IPS-18c (cell line): Measurements from ENCODE around the gene SYT3.
"Not testable (repeated sequence)": the region's sequence is repeated elsewhere in the genome, so short reads cannot be mapped to it uniquely, and the experiment has no call there.

Experiments
- H3K4me3 ChIP-seq: 2 replicates; pipeline ENCODE4 v1.7.0; 2013; ENCODE audit warnings: low read depth, mild to moderate bottlenecking, low read length, moderate library complexity; ENCODE audit not compliant: insufficient read depth
- H3K9me3 ChIP-seq: one replicate; pipeline ENCODE4 v1.6.1; 2013; ENCODE audit warnings: mild to moderate bottlenecking, low read length, moderate library complexity; ENCODE audit not compliant: control insufficient read depth, insufficient read depth

Gene SYT3

GRCh38 chr19:50624949-50625600 is 14.6 kb downstream of the SYT3 start:
- Histone ChIP-seq H3K9me3 (no peaks in the 10 kb centered on the region), H3K4me3 (no peak overlapping the region)

DNA sequence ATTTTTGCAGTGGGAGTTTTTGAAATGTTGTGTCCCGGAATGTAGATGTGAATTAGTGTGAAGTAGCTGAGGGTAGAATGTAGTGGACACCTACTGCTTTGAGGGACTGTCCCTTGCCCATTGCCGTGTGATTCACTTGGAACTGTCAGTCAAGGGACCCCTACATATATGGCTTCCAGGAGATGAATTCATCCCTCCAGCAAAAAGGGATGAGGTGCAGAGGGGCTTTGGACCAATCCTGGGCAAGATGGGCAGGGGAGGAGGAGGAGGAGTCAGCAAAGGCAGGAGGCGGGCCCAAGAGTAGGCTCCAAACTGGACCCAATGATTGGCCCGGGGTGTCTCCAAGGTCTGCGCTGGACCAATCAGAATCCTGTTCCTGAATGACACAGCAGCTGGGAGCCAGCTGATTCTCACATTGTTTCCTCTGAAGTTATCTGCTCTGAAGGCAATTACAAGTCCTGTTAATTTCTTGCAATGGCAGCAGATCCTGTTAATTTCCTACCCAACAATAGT is 19.2 kb downstream of the SYT3 start:
- H3K9me3 ChIP-seq, H3K4me3 ChIP-seq: not testable (repeated sequence)

- not testable (repeated sequence) for H3K4me3 ChIP-seq, H3K9me3 ChIP-seq
Observed at GRCh38 chr19:50619184-50619583, 20.5 kb downstream of the SYT3 start.

GRCh38 chr19:50618379-50618778 is 21.3 kb downstream of the SYT3 start:
- H3K4me3 ChIP-seq, H3K9me3 ChIP-seq: not testable (repeated sequence)

- not testable (repeated sequence) for H3K9me3 ChIP-seq, H3K4me3 ChIP-seq
Observed at GRCh38 chr19:50612504-50613404, 26.9 kb downstream of the SYT3 start.

- H3K9me3 ChIP-seq, result peaks cover 3% of the 10 kb centered on the region
- peak overlapping the region; percentile 43 for H3K4me3 ChIP-seq
Observed at GRCh38 chr19:50607874-50608785, 31.6 kb downstream of the SYT3 start.

DNA sequence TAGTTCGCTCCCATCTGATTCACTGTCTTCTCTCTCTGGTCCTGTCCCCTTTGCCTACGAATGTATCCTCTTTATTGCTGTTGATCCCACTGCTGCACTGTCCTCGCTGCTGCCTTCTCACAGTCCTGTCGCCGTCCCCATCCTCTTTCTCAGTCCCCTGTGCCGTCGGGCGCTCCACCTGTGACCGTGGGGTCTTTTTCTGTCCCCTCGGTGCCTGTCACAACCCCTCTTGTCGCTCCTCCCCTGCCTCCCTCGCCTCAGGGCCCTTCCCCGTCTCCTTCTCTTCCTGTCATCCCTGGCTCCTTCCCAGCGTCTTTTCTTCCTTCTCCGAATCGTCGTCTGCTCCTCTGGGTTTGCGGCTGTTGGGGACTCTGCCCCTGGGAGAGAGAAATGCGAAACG is 32.3 kb downstream of the SYT3 start:
- Histone ChIP-seq H3K4me3 (peak overlapping the region; percentile 16; the same call in 1 of the 2 replicates), H3K9me3 (peaks cover 3% of the 10 kb centered on the region)

GRCh38 chr19:50606059-50606836 is 33.4 kb downstream of the SYT3 start:
- not testable (repeated sequence) for H3K9me3 ChIP-seq, H3K4me3 ChIP-seq

DNA sequence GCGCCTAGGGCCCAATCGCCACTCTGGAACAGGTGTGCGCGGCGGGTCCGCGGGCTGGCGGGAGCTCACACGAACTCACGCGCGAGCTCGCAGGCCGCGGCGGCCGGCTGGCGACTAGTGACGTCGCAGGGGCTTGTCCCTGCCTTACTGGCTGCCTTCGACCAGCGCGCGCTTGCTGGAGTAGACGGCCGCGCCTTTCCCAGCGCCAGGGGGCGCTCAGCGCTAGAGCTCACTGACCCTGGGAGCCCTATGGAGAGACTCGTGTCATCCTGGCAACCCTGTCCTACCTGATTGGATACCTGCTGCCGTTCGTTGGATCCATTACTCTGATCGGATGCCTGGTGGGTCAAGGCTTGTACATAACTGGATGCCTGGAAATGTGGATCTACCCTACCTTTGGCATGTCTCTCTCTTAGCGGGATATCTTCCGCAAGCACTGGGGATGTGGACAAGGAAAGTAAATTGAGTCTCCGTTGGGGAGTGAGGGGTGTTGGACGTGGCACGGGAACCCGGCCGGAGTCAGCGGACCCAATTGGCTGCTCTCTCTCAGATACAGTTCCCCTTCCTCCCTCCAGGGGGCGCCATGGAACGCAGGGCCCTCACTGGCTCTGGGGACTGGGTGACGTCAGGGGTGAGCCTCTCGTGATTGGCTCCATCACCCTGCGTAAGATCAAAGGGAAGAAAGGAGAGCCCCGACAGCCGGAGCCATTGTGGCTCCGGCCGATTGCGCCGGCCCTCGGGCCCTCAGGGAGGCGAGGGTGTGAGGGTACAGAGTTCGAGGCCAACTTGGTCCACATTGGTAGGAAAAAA is 35.2 kb downstream of the SYT3 start:
- H3K4me3 ChIP-seq, H3K9me3 ChIP-seq: not testable (repeated sequence)

DNA sequence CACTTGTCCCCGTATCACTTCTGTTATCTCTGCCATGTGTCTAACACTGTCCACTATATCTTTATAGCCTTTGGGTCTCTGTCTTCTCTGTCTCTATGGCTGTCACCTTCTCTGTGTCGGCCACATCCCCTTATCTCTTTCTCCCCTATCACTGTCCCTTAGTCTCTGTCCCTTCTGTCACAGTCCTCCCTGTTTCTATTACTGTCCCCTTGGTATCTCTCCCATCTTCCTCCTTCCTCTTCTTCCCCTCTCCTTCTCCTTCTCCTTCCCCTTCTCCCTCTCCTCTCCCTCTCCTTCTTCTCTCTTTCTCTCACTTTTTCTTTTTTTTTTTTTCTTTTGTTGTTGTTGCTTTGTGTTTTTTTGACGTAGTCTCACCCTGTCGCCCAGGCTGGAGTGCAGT is 36.7 kb downstream of the SYT3 start:
- Histone ChIP-seq H3K9me3 (peaks cover 3% of the 10 kb centered on the region), H3K4me3 (no peak overlapping the region)

DNA sequence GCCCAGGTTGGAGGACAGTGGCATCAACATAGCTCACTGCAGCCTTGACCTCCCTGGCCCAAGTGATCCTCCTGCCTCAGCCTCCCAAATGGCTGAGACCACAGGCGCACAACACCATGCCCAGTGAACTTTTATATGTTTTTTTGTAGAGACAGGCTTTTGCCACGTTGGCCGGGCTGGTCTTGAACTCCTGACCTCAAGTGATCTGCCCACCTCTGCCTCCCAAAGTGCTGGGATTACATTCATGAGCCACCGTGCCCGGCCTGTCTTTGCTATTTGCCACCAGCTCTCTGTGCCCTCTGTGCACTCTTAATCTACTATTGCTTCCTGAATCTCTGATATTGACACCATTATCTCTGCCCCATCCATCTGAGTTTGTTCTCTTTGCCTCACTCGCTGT is 37.2 kb downstream of the SYT3 start:
- H3K4me3 ChIP-seq, result no peak overlapping the region
- peaks cover 3% of the 10 kb centered on the region for H3K9me3 ChIP-seq

DNA sequence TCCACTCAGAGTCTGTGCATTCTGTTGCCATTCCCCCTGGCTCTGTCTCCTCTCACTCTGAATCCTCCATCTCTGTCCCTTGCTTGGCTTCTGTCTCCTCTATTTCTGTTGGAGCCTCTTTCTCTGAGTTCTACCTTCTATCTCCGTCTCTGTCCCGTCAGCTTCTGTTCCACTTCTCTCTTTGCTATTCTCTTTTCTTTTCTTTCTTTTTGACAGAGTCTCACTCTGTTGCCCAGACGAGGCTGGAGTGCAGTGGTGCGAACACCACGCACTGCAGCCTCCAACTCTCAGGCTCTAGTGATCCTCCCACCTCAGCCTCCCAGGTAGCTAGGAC is 37.6 kb downstream of the SYT3 start:
- H3K4me3 ChIP-seq, result no peak overlapping the region
- H3K9me3 ChIP-seq, result peaks cover 3% of the 10 kb centered on the region

GRCh38 chr19:50601407-50602088 is 38.1 kb downstream of the SYT3 start:
- Histone ChIP-seq H3K4me3 (no peak overlapping the region), H3K9me3 (peaks cover 3% of the 10 kb centered on the region)

DNA sequence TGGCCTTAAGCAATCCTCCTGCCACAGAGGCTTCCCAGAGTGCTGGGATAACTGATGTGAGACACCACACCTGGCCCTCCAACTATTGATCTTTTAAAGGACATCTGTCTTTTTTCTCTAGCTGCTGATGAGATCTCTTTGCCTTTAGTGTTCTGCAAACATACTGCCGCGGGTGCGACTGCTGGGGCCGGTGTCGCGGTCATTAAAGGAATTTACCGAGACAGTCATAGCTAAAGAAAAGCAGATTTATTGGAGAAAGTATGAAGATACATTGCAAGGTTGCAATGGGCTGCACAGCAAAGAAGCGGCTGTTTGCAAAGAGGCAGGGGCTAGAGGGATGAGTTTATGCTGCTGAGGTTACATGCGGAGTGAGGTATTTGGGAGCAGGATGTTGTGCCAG is 40.3 kb downstream of the SYT3 start:
- no peak overlapping the region for H3K4me3 ChIP-seq
- H3K9me3 ChIP-seq, result no peaks in the 10 kb centered on the region

GRCh38 chr19:50590191-50590590 is 49.5 kb downstream of the SYT3 start:
- Histone ChIP-seq H3K4me3 (no peak overlapping the region), H3K9me3 (peaks cover 2% of the 10 kb centered on the region)
